IMR-90 (cell line): ENCODE data around the gene CLDN10. TPM values are rescaled to one million over a fixed set of nuclear protein-coding genes. Genes with fewer than 3 reads are reported as not detected.

ENCODE experiments used
- ATAC-seq: fragments of 200-7000 bp; cut with Tn5 transposase; 2 replicates; pipeline ENCODE4 v1.9.1; 2020; ENCODE audit warnings: low read depth, mild to moderate bottlenecking, moderate library complexity
- BruUV-seq: library from RNA; stranded (reverse); fragments of 400-500 nt; replicated peaks from 2 replicates; lab custom pipeline; 2021; lab: Mats Ljungman, UMichigan
- CTCF ChIA-PET: fragments of 300-600 bp; formaldehyde crosslinking; extraction: SDS; loops from one replicate; lab custom pipeline; 2021; ENCODE audit warnings: antibody characterized with exemption; lab: Yijun Ruan, JAX
- POLR2A ChIA-PET: fragments of 300-600 bp; sonication (Branson Sonifier 250); formaldehyde crosslinking; loops from one replicate; lab custom pipeline; 2022; ENCODE audit warnings: antibody characterized with exemption; ENCODE audit not compliant: unreplicated experiment; lab: Charles Lee
- DNase-seq: peaks from one replicate; pipeline ENCODE4 v3.0.0; 2013
- H2AFZ ChIP-seq: replicated peaks from 2 replicates; pipeline ENCODE3; 2013; ENCODE audit warnings: low read length, mild to moderate bottlenecking; ENCODE audit not compliant: poor library complexity
- H2AK5ac ChIP-seq: 2 replicates; pipeline ENCODE4 v1.6.1; 2013; ENCODE audit warnings: low read depth, low read length, inconsistent platforms
- H2AK9ac ChIP-seq: replicated peaks from 2 replicates; pipeline ENCODE3; 2013; ENCODE audit warnings: mild to moderate bottlenecking, low read depth, low read length, moderate library complexity; ENCODE audit not compliant: poor library complexity
- H2BK120ac ChIP-seq: 2 replicates; pipeline ENCODE4 v1.6.1; 2013; ENCODE audit warnings: low read depth, low read length, inconsistent platforms
- H2BK15ac ChIP-seq: 3 replicates; pipeline ENCODE4 v1.6.1; 2013; ENCODE audit warnings: low read depth, low read length, inconsistent platforms
- H2BK20ac ChIP-seq: 2 replicates; pipeline ENCODE4 v1.6.1; 2013; ENCODE audit warnings: low read depth, mild to moderate bottlenecking, inconsistent platforms, low read length, moderate library complexity
- H2BK5ac ChIP-seq: 2 replicates; pipeline ENCODE4 v1.6.1; 2013; ENCODE audit warnings: mild to moderate bottlenecking, low read depth, low read length, inconsistent platforms; ENCODE audit not compliant: poor library complexity, severe bottlenecking
- H3K14ac ChIP-seq: replicated peaks from 2 replicates; pipeline ENCODE4 v1.6.1; 2013; ENCODE audit warnings: low read depth, low read length, inconsistent platforms
- H3K18ac ChIP-seq: 2 replicates; pipeline ENCODE4 v1.6.1; 2013; ENCODE audit warnings: low read depth, low read length, control low read depth
- H3K23ac ChIP-seq: 2 replicates; pipeline ENCODE4 v1.6.1; 2013; ENCODE audit warnings: low read depth, low read length, inconsistent platforms
- H3K27ac ChIP-seq: 2 replicates; pipeline ENCODE4 v1.5.1; 2013; ENCODE audit warnings: mild to moderate bottlenecking, control low read depth, low read length; ENCODE audit not compliant: insufficient read depth
- H3K27me3 ChIP-seq: 2 replicates; pipeline ENCODE4 v1.6.1; 2013; ENCODE audit warnings: low read length; ENCODE audit not compliant: control insufficient read depth, insufficient read depth
- H3K36me3 ChIP-seq: 2 replicates; pipeline ENCODE4 v1.6.1; 2013; ENCODE audit warnings: low read length, mixed read lengths; ENCODE audit not compliant: control insufficient read depth, insufficient read depth
- H3K4ac ChIP-seq: 2 replicates; pipeline ENCODE4 v1.6.1; 2013; ENCODE audit warnings: low read depth, low read length, inconsistent platforms
- H3K4me1 ChIP-seq: 2 replicates; pipeline ENCODE4 v1.6.1; 2013; ENCODE audit warnings: low read length, mixed read lengths; ENCODE audit not compliant: control insufficient read depth, insufficient read depth
- H3K4me2 ChIP-seq: 2 replicates; pipeline ENCODE4 v1.6.1; 2013; ENCODE audit warnings: low read depth, mild to moderate bottlenecking, control low read depth, low read length, moderate library complexity
- H3K4me3 ChIP-seq: 2 replicates; pipeline ENCODE4 v1.5.1; 2013; ENCODE audit warnings: low read depth, mild to moderate bottlenecking, control low read depth, low read length, moderate library complexity; ENCODE audit not compliant: insufficient read depth
- H3K56ac ChIP-seq: 2 replicates; pipeline ENCODE4 v1.6.1; 2013; ENCODE audit warnings: low read length, inconsistent platforms; ENCODE audit not compliant: insufficient read depth; ENCODE audit errors: extremely low read depth
- H3K79me1 ChIP-seq, 2 experiments: 2 replicates each; pipeline ENCODE4 v1.6.1; 2013; ENCODE audit warnings: low read length in 2 of 2, inconsistent platforms in 1 of 2, low read depth in 1 of 2
- H3K9ac ChIP-seq: 2 replicates; pipeline ENCODE4 v1.6.1; 2013; ENCODE audit warnings: low read depth, low read length, control low read depth
- H3K9me1 ChIP-seq: 2 replicates; pipeline ENCODE4 v1.6.1; 2013; ENCODE audit warnings: low read length, inconsistent platforms; ENCODE audit not compliant: insufficient read depth
- H3K9me3 ChIP-seq: 2 replicates; pipeline ENCODE4 v1.6.1; 2013; ENCODE audit warnings: low read length; ENCODE audit not compliant: control insufficient read depth, insufficient read depth
- H4K20me1 ChIP-seq: 2 replicates; pipeline ENCODE4 v1.6.1; 2013; ENCODE audit warnings: low read length, inconsistent platforms; ENCODE audit not compliant: insufficient read depth
- H4K5ac ChIP-seq: 2 replicates; pipeline ENCODE4 v1.6.1; 2013; ENCODE audit warnings: mild to moderate bottlenecking, low read depth, low read length, control low read depth
- H4K8ac ChIP-seq, 2 experiments: 2 replicates each; pipeline ENCODE4 v1.6.1; 2013; ENCODE audit warnings: low read depth in 2 of 2, low read length in 2 of 2, control low read depth in 1 of 2, inconsistent platforms in 1 of 2
- H4K91ac ChIP-seq: 2 replicates; pipeline ENCODE4 v1.6.1; 2013; ENCODE audit warnings: low read depth, low read length, inconsistent platforms; ENCODE audit not compliant: insufficient read depth
- BHLHE40 ChIP-seq: fragments of 150-350 bp; IDR thresholded peaks from 2 replicates; pipeline ENCODE4 v1.6.1; 2016; ENCODE audit warnings: mild to moderate bottlenecking, low read depth, low read length
- CEBPB ChIP-seq: IDR thresholded peaks from 2 replicates; pipeline ENCODE4 v1.6.1; 2012; ENCODE audit warnings: low read depth, low read length, improper control_type of control experiment
- CHD1 ChIP-seq: IDR thresholded peaks from 2 replicates; pipeline ENCODE4 v1.6.1; 2012; ENCODE audit warnings: low read depth, low read length, improper control_type of control experiment
- FOS ChIP-seq: fragments of 150-350 bp; IDR thresholded peaks from 2 replicates; pipeline ENCODE4 v1.6.1; 2016; ENCODE audit warnings: low read depth, low read length
- MAFK ChIP-seq: IDR thresholded peaks from 2 replicates; pipeline ENCODE4 v1.6.1; 2012; ENCODE audit warnings: low read depth, low read length, improper control_type of control experiment
- MAZ ChIP-seq: IDR thresholded peaks from 2 replicates; pipeline ENCODE4 v1.6.1; 2012; ENCODE audit warnings: low read depth, mild to moderate bottlenecking, low read length, improper control_type of control experiment, moderate library complexity, borderline replicate concordance
- MXI1 ChIP-seq: IDR thresholded peaks from 2 replicates; pipeline ENCODE4 v1.6.1; 2012; ENCODE audit warnings: low read depth, mild to moderate bottlenecking, low read length, moderate library complexity, borderline replicate concordance
- NFE2L2 ChIP-seq: fragments of 150-350 bp; IDR thresholded peaks from 2 replicates; pipeline ENCODE4 v1.6.1; 2016; ENCODE audit warnings: low read depth, mild to moderate bottlenecking, low read length
- POLR2A ChIP-seq: IDR thresholded peaks from 2 replicates; pipeline ENCODE4 v1.6.1; 2012; ENCODE audit warnings: mild to moderate bottlenecking, low read depth, low read length
- RAD21 ChIP-seq: IDR thresholded peaks from 2 replicates; pipeline ENCODE4 v1.6.1; 2012; ENCODE audit warnings: low read length, improper control_type of control experiment
- RCOR1 ChIP-seq: IDR thresholded peaks from 2 replicates; pipeline ENCODE4 v1.6.1; 2012; ENCODE audit warnings: mild to moderate bottlenecking, low read length, improper control_type of control experiment; ENCODE audit not compliant: insufficient replicate concordance
- RFX5 ChIP-seq: IDR thresholded peaks from 2 replicates; pipeline ENCODE4 v1.8.0; 2012; ENCODE audit warnings: low read depth, mild to moderate bottlenecking, low read length, moderate library complexity
- SMC3 ChIP-seq: fragments of 150-350 bp; IDR thresholded peaks from 2 replicates; pipeline ENCODE4 v1.6.1; 2016; ENCODE audit warnings: low read depth, mild to moderate bottlenecking, antibody characterized with exemption, low read length, moderate library complexity
- WGBS, 2 experiments: methylation state at CpG; one replicate each; pipeline versions ENCODE4 v1.1.5 to v1.1.7; 2013; ENCODE audit warnings: missing lambda C conversion rate in 2 of 2; ENCODE audit not compliant: insufficient read length in 1 of 2; ENCODE audit errors: extremely low coverage in 2 of 2; 5-methylcytosine and 5-hydroxymethylcytosine counted together
- dilution Hi-C: fragments of 300-500 bp; cut with HindIII; formaldehyde crosslinking; loops from one replicate; pipeline ENCODE4 v1.14.3; 2018; ENCODE audit warnings: low sequenced_read_pairs; ENCODE audit not compliant: unreplicated experiment
- in situ Hi-C: fragments of 300-500 bp; cut with MboI; formaldehyde crosslinking; loops from 3 replicates; pipeline ENCODE4 v1.14.3; 2019; ENCODE audit warnings: low sequenced_read_pairs, inconsistent platforms, mixed read lengths
- intact Hi-C: fragments of 100-400 bp; cut with micrococcal nuclease; formaldehyde crosslinking; loops from 2 replicates; pipeline ENCODE4 v1.10.0; 2022
- polyA plus RNA-seq, 3 experiments: library from polyadenylated mRNA; depleted of rRNA; stranded (reverse); fragments of >200 nt; gene quantifications; 2 replicates each; pipeline ENCODE4 v1.2.3, GENCODE V29; 2012; ENCODE audit warnings: low replicate concordance in 1 of 3
- total RNA-seq: library from RNA; depleted of rRNA; stranded (reverse); fragments of >200 nt; gene quantifications from 2 replicates; pipeline ENCODE4 v1.2.3, GENCODE V29; 2012
- TF ChIP-seq, protein P1 (sequence below): fragments of 150-350 bp; IDR thresholded peaks from 2 replicates; pipeline ENCODE4 v1.6.1; 2017; ENCODE audit warnings: mild to moderate bottlenecking, antibody characterized with exemption, low read length, low read depth
- TF ChIP-seq, protein P2 (sequence below): conservative IDR thresholded peaks from 2 replicates; pipeline ENCODE4 v1.5.1; 2012; ENCODE audit warnings: mild to moderate bottlenecking, low read depth, low read length, improper control_type of control experiment
- TF ChIP-seq, protein P3 (sequence below): fragments of 150-350 bp; IDR thresholded peaks from 2 replicates; pipeline ENCODE4 v1.6.1; 2016; ENCODE audit warnings: low read depth, mild to moderate bottlenecking, low read length, moderate library complexity, borderline replicate concordance

CLDN10 gene
- total and polyA plus RNA-seq, 2 of the 4 experiments (the other 2 are of a cell fraction), result not detected

DNA sequence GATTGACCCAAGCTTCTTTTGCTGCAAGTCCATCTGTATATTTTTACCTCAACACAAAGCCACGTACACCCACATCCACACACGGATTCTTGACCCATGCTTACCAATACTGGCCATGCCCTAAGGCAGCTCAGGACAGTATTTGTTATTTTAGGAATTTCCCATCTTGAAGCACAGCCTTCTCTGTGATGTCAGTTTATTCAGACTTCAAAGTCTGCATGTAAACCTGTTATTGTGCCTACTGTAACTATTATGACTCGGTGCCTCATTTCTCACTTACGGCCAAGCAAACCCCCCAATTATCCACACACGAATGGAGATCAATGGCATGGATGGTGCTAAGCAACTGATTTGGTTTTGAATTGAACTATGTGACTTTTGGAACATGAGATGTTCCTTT, 17.5 kb downstream of the CLDN10 start:
- intact Hi-C loops (no loop called here), dilution Hi-C loops (no loop called here), in situ Hi-C loops (no loop called here)
- TF ChIP-seq NFE2L2 (no peak), MXI1 (no peak), SMC3 (no peak), RAD21 (no peak), MAZ (no peak), FOS (no peak), BHLHE40 (no peak), CHD1 (no peak), RCOR1 (no peak), RFX5 (no peak), MAFK (no peak), CEBPB (no peak), POLR2A (no peak)
- TF ChIP-seq, protein P1, sequence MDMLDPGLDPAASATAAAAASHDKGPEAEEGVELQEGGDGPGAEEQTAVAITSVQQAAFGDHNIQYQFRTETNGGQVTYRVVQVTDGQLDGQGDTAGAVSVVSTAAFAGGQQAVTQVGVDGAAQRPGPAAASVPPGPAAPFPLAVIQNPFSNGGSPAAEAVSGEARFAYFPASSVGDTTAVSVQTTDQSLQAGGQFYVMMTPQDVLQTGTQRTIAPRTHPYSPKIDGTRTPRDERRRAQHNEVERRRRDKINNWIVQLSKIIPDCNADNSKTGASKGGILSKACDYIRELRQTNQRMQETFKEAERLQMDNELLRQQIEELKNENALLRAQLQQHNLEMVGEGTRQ, result no peak
- TF ChIP-seq, protein P2, sequence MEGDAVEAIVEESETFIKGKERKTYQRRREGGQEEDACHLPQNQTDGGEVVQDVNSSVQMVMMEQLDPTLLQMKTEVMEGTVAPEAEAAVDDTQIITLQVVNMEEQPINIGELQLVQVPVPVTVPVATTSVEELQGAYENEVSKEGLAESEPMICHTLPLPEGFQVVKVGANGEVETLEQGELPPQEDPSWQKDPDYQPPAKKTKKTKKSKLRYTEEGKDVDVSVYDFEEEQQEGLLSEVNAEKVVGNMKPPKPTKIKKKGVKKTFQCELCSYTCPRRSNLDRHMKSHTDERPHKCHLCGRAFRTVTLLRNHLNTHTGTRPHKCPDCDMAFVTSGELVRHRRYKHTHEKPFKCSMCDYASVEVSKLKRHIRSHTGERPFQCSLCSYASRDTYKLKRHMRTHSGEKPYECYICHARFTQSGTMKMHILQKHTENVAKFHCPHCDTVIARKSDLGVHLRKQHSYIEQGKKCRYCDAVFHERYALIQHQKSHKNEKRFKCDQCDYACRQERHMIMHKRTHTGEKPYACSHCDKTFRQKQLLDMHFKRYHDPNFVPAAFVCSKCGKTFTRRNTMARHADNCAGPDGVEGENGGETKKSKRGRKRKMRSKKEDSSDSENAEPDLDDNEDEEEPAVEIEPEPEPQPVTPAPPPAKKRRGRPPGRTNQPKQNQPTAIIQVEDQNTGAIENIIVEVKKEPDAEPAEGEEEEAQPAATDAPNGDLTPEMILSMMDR, result no peak
- TF ChIP-seq, protein P3, sequence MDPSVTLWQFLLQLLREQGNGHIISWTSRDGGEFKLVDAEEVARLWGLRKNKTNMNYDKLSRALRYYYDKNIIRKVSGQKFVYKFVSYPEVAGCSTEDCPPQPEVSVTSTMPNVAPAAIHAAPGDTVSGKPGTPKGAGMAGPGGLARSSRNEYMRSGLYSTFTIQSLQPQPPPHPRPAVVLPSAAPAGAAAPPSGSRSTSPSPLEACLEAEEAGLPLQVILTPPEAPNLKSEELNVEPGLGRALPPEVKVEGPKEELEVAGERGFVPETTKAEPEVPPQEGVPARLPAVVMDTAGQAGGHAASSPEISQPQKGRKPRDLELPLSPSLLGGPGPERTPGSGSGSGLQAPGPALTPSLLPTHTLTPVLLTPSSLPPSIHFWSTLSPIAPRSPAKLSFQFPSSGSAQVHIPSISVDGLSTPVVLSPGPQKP, result no peak
- Histone ChIP-seq H2AFZ (no peak overlapping the region), H3K4me2 (no peak overlapping the region), H3K9ac (no peak overlapping the region), H4K20me1 (no peaks in the 10 kb centered on the region), H2AK9ac (no peak overlapping the region), H2BK20ac (no peak overlapping the region), H2BK5ac (no peak overlapping the region), H2BK120ac (no peak overlapping the region), H2BK15ac (no peak overlapping the region), H3K18ac (no peak overlapping the region), H3K4ac (no peak overlapping the region), H3K27ac (no peak overlapping the region), H3K14ac (no peak overlapping the region), H3K9me1 (no peaks in the 10 kb centered on the region), H3K23ac (no peak overlapping the region), H3K36me3 (no peaks in the 10 kb centered on the region), H3K79me1 (no peaks in the 10 kb centered on the region), H3K4me3 (no peak overlapping the region), H3K27me3 (0 out of 2 replicates have a peak, but pooled peaks cover 2% of the 10 kb centered on the region), H4K91ac (no peak overlapping the region), H4K8ac (no peak overlapping the region), H2AK5ac (no peak overlapping the region), H4K5ac (no peak overlapping the region), H3K4me1 (no peaks in the 10 kb centered on the region), H3K9me3 (no peaks in the 10 kb centered on the region), H3K56ac (no peak overlapping the region)
- WGBS, 2 experiments, result no CpG with 5 or more reads among the region's 5 CpGs
- no peak for ATAC-seq
- BruUV-seq, result no TSS peak
- DNase-seq, result no peak
- POLR2A ChIA-PET, result no interaction called here
- CTCF ChIA-PET, result no interaction called here
